Daoy (cell line): ENCODE results near the gene NUB1. TPM values are rescaled to one million over a fixed set of nuclear protein-coding genes. Genes with fewer than 3 reads are reported as not detected.

Source experiments
- DNase-seq: peaks from one replicate; pipeline ENCODE4 v3.0.0-alpha.2; 2015; ENCODE audit warnings: low read depth
- total RNA-seq: library from RNA; depleted of rRNA; stranded (reverse); fragments of >200 nt; shearing (Covaris generic); gene quantifications from 2 replicates; pipeline ENCODE4 v1.2.3, GENCODE V29; 2014

The NUB1 gene
- total RNA-seq, 1 experiment from 2014 or later = 128 TPM

GRCh38 chr7:151404216-151405011 is 62.8 kb downstream of the NUB1 start:
- DNase-seq = peak; percentile 60

GRCh38 chr7:151405056-151405455 is 63.4 kb downstream of the NUB1 start:
- DNase-seq = no peak

- no peak for DNase-seq
Observed at GRCh38 chr7:151405588-151405987, 64.0 kb downstream of the NUB1 start.

GRCh38 chr7:151406051-151406875 is 64.7 kb downstream of the NUB1 start:
- no peak for DNase-seq

GRCh38 chr7:151406886-151407583 is 65.4 kb downstream of the NUB1 start:
- no peak for DNase-seq

GRCh38 chr7:151408498-151408838 is 66.9 kb downstream of the NUB1 start:
- no peak for DNase-seq

- DNase-seq = no peak
Observed at GRCh38 chr7:151408839-151409666, 67.4 kb downstream of the NUB1 start.

GRCh38 chr7:151409667-151410404 is 68.2 kb downstream of the NUB1 start, which contains the start of gene WDR86:
WDR86 (minus strand) TSS chr7:151410038; CDS start chr7:151409589, 449 bp downstream.
- no peak for DNase-seq

GRCh38 chr7:151410405-151411390 is 69.1 kb downstream of the NUB1 start:
- no peak for DNase-seq

GRCh38 chr7:151411551-151411950 is 69.9 kb downstream of the NUB1 start:
- no peak for DNase-seq

- DNase-seq = no peak
Observed at GRCh38 chr7:151412318-151412717, 70.7 kb downstream of the NUB1 start.

GRCh38 chr7:151413241-151413640 is 71.6 kb downstream of the NUB1 start:
- no peak for DNase-seq

- DNase-seq = no peak
Observed at GRCh38 chr7:151415375-151416105, 73.9 kb downstream of the NUB1 start.

GRCh38 chr7:151416112-151416940 is 74.7 kb downstream of the NUB1 start:
- no peak for DNase-seq

GRCh38 chr7:151416941-151417315 is 75.3 kb downstream of the NUB1 start:
- no peak for DNase-seq

GRCh38 chr7:151420144-151420543 is 78.5 kb downstream of the NUB1 start:
- DNase-seq = no peak

- DNase-seq = no peak
Observed at GRCh38 chr7:151422212-151422611, 80.6 kb downstream of the NUB1 start.

- DNase-seq = no peak
Observed at GRCh38 chr7:151423226-151423625, 81.6 kb downstream of the NUB1 start.
